ENCODE data around the gene COL11A1.

GRCh38 chr1:103107741-103108375, 464 bp downstream of the COL11A1 start:
- TF ChIP-seq CTCF (IDR thresholded peaks at IDR 0.05; ENCODE audit: insufficient read depth, low read depth, low read length) (no peak), EZH2 (IDR thresholded peaks at IDR 0.05; ENCODE audit: insufficient read depth, low read length) (no peak)

Data from astrocyte (in vitro differentiated cells and primary cell).